ENCODE data around the gene EXT2.

Gene EXT2

DNA sequence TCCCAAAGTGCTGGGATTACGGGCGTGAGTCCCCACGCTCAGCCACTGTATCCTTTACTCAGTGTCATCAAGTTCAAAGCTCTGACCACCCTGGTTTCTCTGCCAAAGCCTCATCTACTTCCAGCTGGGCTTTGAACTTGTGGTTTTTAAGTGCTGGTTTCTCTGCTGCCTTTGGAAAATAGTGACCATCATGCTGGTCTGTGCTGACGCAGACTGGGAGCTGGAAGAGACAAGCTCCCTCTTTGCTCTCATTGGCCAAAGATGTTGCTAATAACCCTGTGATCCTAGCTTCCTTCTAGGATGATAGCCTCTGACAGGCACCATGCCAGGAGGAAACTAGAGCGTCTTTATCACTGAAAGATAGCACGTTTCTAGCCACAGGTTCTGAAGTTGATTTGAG lies 152.0 kb downstream of the EXT2 start:
- DNase-seq, result no peak

GRCh38 chr11:44248109-44248508 lies 152.6 kb downstream of the EXT2 start:
- DNase-seq, result no peak

DNA sequence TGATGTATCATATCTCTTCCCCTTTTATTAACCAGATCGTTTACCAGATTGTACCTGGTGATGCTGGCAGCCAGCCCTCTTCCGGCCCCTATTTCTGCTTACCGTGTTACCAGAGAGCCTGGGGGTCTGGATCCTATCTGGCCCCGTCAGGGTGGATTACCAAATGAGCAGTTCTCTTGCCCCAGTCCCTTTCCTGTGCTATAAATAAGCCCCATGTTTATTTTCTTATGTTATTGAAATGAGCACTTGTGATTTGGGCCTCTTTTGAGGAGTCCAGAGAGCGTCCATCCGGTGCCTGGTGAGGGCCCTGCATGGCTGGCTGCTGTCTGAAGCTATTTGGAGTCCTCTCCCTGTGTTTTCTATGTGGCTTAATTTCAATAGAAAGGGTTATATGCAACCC lies 154.9 kb downstream of the EXT2 start:
- no peak for DNase-seq

GRCh38 chr11:44252999-44253602 lies 157.6 kb downstream of the EXT2 start:
- DNase-seq, result no peak

GRCh38 chr11:44255406-44256071 lies 160.1 kb downstream of the EXT2 start:
- no peak for DNase-seq

- no peak for DNase-seq
These were observed 161.3 kb downstream of the EXT2 start for GRCh38 chr11:44256673-44257291.

- DNase-seq, result no peak
These were observed 162.1 kb downstream of the EXT2 start for GRCh38 chr11:44257338-44258189.

DNA sequence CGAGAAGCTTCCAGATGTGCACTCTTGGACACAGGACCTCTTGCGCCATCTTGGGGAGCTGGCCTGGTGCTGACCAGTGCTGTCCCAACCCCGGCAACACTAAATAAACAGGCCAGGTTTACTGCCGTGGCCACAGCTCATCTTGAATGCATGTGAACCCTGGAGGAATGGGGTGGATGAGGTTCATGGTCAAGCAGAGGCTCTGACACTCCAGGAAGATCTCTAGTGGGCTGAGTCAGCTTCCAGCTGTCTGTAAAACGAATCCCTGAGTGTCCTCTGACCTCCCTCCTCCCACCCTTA lies 162.7 kb downstream of the EXT2 start:
- no peak for DNase-seq

DNA sequence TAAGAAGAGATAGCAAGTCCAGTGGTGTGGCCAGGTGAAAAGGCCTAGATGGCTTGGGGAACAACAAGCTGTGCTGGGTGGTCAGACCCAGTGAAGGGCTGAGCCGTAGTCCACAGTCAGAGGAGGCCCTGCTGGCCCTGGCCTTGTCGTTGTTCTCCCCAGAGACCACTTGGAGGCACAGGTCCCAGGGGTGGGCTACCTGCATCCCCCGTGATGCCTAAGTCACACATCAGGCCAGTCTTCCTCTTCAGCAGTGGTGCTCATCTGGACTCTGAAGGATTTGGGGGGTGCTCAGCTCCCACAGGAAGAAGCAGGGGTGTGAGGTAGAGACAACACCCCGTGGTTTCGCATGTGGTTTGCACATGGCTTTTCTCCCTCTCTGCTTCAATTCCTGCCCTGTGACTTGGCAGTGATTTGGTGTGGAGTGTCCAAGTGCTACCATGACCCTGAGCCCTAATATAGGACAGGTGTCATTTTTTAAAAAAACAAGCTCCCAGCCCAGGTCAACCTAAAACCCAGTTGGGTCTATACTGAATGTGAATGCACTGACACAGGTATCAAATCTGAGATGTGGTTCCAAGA lies 163.5 kb downstream of the EXT2 start:
- DNase-seq, result no peak

GRCh38 chr11:44260081-44260480 lies 164.6 kb downstream of the EXT2 start:
- DNase-seq, result no peak

DNA sequence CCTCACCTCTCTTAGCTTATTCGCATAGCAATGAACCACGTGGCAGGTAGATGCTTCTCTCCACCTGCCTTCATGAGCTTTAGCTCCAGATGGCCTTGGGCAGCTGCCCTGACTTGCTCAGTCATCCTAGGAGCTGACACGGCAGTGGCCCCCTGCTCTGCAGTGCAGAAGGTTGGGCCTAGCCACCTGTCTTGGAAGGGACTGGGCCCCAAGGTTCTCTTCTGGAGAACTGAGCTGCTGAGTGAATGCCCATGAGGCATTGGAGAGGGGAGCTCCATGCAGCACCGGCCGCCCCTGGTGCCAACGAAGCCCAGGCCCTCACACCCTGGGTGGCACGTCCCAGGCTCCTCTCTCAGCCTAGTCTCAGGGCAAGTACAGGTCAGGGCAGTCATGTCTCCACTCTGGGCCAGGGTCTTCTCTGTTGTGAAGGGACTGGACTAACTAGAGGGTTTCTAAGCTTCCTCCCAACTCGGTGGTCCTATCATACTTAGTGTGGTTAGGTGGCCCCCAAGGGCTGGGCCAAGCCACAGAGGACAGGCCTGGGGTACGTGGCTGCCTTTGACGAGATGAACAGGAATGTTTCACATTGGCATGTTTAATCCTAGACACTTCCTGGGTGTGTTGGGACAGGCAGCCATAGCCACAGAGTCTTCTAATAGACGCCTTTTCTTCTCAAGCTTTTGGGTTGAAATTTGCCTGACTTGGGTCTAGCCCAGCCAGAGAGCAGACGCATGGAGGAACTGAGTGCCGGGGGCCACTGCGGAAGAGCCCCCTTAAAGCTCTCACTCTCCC lies 166.5 kb downstream of the EXT2 start:
- DNase-seq, result no peak

GRCh38 chr11:44263738-44264437 lies 168.4 kb downstream of the EXT2 start:
- no peak for DNase-seq

DNA sequence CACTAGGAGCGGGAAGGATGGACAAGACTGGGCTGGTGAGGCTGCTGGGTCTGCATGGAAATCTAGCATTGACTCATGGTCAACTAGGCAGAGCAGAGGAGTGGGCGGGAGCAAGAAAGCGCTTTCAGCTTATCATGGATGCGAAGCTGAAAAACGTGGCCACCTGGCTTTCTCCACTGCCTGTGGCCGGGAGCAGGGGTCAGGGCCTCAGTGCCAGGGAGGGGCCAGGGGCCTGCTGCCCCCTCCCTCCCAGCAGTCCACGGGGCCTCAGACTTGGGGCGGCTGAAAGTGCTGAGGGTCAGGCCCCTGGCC lies 168.9 kb downstream of the EXT2 start:
- no peak for DNase-seq

- DNase-seq, result no peak
These were observed 169.3 kb downstream of the EXT2 start for GRCh38 chr11:44264761-44265160.

DNA sequence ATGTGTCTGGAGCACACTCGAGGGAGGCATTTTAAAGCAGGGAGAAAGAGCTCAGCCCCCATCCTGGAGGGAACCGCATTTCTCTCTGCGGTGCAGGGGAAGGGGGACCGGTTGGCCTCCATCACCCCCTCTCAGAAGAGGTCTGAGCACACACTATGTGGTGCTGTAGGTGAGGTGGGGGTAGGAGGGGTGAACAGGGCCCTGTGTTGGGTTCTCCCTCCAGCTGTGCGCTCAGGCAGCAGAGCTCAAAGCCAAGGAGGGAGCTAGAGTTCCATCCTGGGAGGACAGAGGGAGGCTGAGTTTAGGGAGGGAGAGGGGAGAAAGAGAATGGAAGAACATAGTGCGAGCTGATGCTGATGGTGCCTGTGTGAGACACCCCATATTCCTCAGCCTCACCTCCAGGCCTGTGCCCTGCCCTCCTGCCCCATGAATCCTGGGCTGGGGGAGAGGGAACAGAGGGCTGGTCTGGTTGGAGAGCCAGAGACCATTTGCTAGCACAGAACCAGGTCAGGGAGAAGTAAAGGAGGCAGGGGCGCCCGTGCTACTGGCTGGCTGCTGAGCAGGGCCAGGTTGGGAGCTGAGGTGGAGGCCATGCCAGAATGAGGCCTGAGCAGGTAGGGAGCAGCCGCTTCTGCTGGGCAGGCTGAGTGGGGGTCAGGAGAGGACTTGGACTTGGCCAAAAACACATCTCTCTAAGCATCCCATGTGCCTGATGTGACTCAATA lies 170.7 kb downstream of the EXT2 start:
- no peak for DNase-seq

- no peak for DNase-seq
These were observed 171.7 kb downstream of the EXT2 start for GRCh38 chr11:44267006-44267749.

- no peak for DNase-seq
These were observed 172.5 kb downstream of the EXT2 start for GRCh38 chr11:44267750-44268613.

- no peak for DNase-seq
These were observed 173.2 kb downstream of the EXT2 start for GRCh38 chr11:44268614-44269080.

Measured in NCI-H774 (cell line).